GM11168 (cell line): ENCODE measurements around the gene ADAMTS15.

Source experiments
- in situ Hi-C: fragments of 300-500 bp; cut with MboI; formaldehyde crosslinking; loops from one replicate; pipeline ENCODE4 v1.12.0; 2022; ENCODE audit warnings: low sequenced_read_pairs; ENCODE audit not compliant: unreplicated experiment

Gene ADAMTS15

DNA sequence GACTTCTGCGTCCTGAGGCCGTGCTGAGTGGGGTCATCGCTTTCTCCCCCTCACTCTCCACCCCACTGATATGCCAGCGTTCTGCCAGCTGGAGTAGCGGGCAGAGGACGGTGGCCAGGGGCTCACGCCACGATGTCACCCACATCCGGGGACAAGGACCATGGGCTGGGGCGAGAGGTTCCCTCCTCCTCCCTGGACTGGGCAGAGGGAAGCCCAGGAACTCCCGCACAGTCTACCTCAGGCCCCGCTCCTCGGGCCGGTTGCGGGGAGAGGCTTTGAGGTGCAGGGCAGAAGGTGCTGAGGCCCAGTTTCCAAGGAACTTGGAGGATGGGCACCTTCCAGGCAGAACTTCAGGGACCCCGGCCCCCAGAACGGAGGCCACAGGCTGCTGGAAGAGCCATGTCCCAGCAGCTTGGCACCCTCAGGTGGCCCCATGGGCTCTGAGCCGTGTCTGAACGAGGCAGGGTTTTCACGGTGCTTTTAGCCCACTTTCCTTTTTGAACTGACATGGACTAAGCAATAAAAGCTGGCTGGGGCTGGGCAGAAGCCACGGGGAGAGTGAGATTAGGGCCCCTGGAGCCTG lies 25.4 kb downstream of the ADAMTS15 start:
- in situ Hi-C loops = no loop called here

DNA sequence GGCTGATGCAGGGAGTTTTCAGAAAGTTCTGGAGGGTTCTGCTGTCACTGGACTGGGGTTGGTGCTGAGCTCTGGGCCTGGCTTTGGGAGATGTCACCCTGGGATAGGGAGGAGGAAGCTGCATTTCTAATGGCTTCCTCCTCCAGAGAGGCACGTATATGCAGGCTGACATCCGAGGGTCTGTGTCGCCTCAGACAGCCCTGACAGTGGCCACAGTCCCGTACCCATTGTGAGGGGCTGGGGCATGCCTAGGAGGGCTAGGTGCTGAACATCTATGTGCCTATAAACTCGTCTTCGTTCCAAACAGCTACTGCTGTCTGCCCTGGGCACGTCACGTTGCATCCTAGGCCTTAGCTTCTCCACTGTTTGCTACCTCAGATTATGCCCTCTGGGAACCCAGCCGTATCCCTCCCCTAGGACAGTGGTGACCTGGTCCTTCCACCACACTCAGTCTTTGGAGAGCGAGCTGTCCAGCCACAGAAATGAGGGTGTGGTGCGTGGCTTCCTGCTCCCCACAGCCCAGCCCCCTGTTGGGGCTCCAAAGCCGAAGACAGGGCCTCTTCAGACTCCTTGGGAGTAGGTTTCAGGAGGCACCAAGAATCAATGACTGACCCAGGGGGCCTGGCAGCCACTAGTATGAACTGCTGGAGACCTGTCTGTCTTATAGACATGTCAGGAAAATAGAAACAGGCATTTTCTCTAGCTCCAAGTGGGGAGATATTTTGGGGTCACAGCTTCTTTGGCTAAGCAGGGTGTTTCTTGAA lies 26.4 kb downstream of the ADAMTS15 start:
- in situ Hi-C loops = no loop called here

- in situ Hi-C loops = no loop called here
Measured at GRCh38 chr11:130475426-130476053, 27.1 kb downstream of the ADAMTS15 start.

- in situ Hi-C loops = no loop called here
Measured at GRCh38 chr11:130476200-130476921, 27.9 kb downstream of the ADAMTS15 start.

DNA sequence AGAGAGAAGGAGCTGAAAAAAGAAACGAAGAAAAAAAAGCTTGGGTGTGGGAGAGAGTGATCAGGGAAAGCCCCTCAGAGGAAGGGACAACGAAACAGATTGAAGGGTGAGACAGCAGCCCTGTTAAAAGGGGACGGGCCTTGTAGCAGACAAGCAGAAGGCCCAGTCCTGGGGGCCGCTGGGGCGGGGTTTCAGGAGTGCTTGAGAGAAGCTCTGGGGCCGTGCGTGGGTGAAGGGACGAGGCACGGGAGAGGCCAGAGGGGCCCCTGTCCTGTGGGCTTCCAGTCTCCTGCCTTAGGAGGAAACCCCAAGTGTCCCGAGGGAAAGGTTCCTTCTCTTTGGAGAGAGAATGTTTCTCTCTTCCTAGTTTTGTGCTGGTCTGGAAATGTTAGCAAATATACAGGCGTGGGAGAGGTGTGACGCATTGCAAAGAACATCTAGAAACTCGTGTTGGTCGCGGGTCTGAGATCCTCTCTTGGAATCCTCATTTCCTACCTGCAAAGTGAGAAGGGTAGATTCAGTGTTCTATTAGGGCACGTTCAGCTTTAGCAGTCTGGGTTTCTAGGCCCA lies 28.6 kb downstream of the ADAMTS15 start:
- in situ Hi-C loops = no loop called here

- in situ Hi-C loops = no loop called here
Measured at GRCh38 chr11:130477586-130478203, 29.2 kb downstream of the ADAMTS15 start.

- in situ Hi-C loops = no loop called here
Measured at GRCh38 chr11:130478204-130478701, 29.8 kb downstream of the ADAMTS15 start.

DNA sequence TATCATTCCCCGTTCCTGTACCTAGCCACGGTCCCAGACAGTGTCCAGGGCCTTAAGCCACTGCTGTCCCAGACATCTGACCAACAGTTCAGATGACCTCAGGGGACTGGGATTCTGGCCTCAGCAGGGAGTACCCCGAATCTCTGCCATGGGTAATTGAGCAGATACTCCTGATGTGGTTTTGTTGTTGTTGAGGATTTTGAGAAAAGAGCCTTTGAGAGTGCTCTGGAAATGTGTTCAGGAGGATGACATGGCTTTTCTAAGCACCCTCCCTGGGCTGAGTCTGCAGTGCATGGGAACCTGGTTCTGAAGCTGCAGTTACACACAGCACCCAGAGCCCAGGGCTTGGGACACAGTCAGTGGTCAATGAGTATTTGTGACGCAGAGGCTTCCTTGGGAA lies 30.4 kb downstream of the ADAMTS15 start:
- in situ Hi-C loops = no loop called here

DNA sequence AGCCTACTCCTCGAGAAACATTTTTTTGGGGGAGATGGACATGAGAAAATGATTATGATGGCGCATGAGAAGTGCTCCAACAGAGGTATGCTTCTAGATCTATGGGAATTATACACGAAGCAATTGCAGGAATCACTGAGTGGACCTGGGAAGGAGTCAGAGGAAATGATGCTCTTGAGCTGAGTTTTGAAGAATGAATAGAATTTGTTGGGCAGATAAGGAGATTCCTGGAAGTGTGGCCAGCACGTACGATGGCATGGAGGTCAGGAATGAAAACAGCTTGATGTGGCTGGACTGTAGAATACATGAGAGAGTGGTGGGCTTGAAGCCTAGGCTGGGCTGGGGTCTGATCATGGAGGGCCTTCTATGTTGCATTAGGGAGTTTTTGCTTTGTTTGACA lies 31.7 kb downstream of the ADAMTS15 start:
- in situ Hi-C loops = no loop called here

DNA sequence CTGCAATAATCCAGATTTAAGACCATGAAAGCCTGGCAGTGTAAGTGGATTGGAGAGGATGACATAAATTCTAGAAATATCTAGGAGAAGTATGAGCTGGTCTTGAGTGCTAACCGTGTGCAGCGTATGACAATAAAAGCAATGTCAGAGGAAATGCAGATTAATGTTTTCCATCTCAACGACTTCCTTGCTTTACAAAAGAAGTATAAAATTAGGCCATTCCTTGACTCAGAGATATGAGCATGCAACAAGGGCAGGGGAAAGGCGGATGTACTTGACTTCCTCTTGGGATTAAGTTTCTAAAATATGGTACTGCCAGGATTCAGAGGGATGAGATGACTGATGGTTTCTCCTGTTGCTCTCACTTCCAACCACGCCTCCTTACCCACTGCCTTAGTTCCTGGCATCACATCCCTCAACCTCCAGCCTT lies 32.3 kb downstream of the ADAMTS15 start:
- in situ Hi-C loops = no loop called here

DNA sequence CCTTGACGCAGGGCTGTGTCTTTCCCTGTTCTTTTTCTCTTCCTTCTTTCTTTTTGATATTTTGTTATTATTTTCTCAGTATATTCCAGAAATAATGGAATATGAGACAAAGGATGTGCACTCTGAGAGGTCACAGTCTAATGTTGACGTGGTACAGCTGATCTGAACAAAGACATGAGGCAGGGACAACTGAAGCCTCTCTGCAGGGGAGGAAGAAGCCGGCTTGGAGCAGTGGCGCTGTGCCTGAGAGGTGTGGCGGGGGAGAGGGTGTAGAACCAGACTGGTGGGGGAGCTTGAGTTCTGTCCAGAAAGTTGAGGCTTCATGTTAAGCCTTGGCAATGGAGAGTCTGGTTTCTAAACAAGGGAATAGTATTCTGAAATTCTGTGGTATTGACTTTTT lies 34.7 kb downstream of the ADAMTS15 start:
- in situ Hi-C loops = no loop called here

DNA sequence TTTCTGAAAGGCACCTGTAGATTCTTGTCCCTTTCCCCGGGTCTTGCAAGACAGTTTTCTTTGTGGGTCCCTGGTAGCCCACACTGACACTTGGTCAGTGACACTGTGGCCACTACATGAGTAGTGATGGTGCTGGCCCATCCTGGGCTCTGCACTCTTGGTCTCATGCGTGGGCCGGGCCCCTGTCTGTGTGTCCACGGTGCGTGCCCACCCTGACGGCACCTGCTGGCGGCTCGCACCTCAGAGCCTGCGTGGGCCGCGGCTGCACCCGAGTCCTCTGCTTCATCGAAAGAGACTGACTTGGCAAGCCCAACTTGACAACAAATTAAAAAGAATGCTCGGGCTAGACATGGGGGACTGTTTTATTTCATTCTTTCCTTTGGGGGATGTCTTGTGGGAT lies 37.5 kb downstream of the ADAMTS15 start:
- in situ Hi-C loops = no loop called here

- in situ Hi-C loops = no loop called here
Measured at GRCh38 chr11:130486391-130486836, 38.0 kb downstream of the ADAMTS15 start.

- in situ Hi-C loops = no loop called here
Measured at GRCh38 chr11:130486987-130487923, 38.8 kb downstream of the ADAMTS15 start.

GRCh38 chr11:130487924-130488815 lies 39.7 kb downstream of the ADAMTS15 start:
- in situ Hi-C loops = no loop called here

DNA sequence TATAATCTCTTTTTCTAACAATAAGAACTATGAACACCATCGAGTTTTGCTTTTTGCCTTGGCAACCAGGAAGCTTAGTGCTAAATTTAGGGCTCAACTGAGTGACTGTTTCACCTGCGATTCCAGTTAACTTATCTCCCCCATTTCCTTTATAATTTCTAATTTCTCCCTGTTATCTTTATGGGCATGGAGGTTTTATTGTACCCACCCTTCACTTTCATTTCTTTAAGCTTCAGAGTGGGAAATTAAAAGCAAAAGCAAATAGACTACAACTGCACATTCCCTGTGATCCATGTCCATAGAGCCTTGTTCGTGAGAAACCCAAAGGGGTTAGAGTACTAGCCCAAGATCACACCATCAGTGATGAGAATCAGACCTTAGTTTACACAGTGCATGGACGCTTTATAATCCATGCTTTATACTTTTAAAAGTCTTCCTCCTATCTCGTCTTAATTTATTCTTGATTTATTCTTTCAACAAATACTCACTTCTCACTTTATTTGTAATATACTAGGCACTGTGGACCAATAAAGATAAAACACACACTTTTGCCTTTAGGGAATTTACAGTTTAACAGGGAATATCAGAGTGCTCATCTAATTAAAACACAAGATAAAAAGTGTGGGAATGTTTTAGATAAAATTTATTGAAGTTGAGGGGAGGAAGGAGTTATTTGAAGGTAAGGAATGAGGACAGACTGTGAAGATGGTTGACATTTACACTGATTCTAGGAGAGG lies 40.6 kb downstream of the ADAMTS15 start:
- in situ Hi-C loops = no loop called here

GRCh38 chr11:130489716-130490115 lies 41.3 kb downstream of the ADAMTS15 start:
- in situ Hi-C loops = no loop called here
